HepG2 (cell line): ENCODE measurements around the gene TRIM62. TPM values are rescaled to one million over a fixed set of nuclear protein-coding genes. Genes with fewer than 3 reads are reported as not detected.

ENCODE experiments used
- ATAC-seq: fragments of 200-7000 bp; cut with Tn5 transposase; 3 replicates; pipeline ENCODE4 v1.9.1; 2020; ENCODE audit warnings: mild to moderate bottlenecking, moderate library complexity
- BruUV-seq: library from RNA; stranded (reverse); fragments of 400-500 nt; replicated peaks from 2 replicates; lab custom pipeline; 2021; lab: Mats Ljungman, UMichigan
- CTCF ChIA-PET: fragments of 300-600 bp; formaldehyde crosslinking; extraction: SDS; loops from one replicate; lab custom pipeline; 2021; ENCODE audit warnings: low total read pairs, inconsistent platforms, low intra/inter-chr PET ratio; lab: Yijun Ruan, JAX
- POLR2A ChIA-PET: fragments of 350-600 bp; sonication (Branson Sonifier 250); formaldehyde crosslinking; loops from one replicate; lab custom pipeline; 2020; ENCODE audit warnings: antibody characterized with exemption, inconsistent platforms; lab: Yijun Ruan, JAX
- DNase-seq: peaks from one replicate; pipeline ENCODE4 v3.0.0-alpha.2; 2015; ENCODE audit warnings: low spot score
- FAIRE-seq: peaks from 3 replicates; lab custom pipeline; 2011; peaks lifted over from hg19 to GRCh38; lab: Jason Lieb, UNC
- H2AFZ ChIP-seq: one replicate; pipeline ENCODE4 v1.6.1; 2011; ENCODE audit warnings: low read length, inconsistent platforms
- H3K27ac ChIP-seq: fragments of 300-600 bp; 3 replicates; pipeline ENCODE4 v1.8.0; 2011; ENCODE audit warnings: mixed run types, mild to moderate bottlenecking, mixed read lengths, low read length, inconsistent platforms; ENCODE audit not compliant: insufficient read depth; ENCODE audit errors: extremely low read length
- H3K27me3 ChIP-seq, 2 experiments: fragments of 200-600 bp in 1 of 2; 2 replicates in 1 of 2; 3 replicates in 1 of 2; pipeline versions ENCODE4 v1.6.0 to v1.8.0; 2011; ENCODE audit warnings: low read length in 2 of 2, mild to moderate bottlenecking in 2 of 2, moderate library complexity in 2 of 2, inconsistent platforms in 1 of 2; ENCODE audit not compliant: insufficient read depth in 2 of 2, control insufficient read depth in 1 of 2
- H3K36me3 ChIP-seq, 2 experiments: fragments of 200-600 bp in 1 of 2; replicated peaks in 1 of 2; 2 replicates in 1 of 2; 3 replicates in 1 of 2; pipeline versions ENCODE4 v1.5.1 to v1.8.0; 2011; ENCODE audit warnings: low read length in 2 of 2, inconsistent platforms in 1 of 2; ENCODE audit not compliant: insufficient read depth in 2 of 2, control insufficient read depth in 1 of 2
- H3K4me1 ChIP-seq: 2 replicates; pipeline ENCODE4 v1.5.1; 2012; ENCODE audit warnings: low read length, inconsistent platforms; ENCODE audit not compliant: insufficient read depth
- H3K4me2 ChIP-seq: 2 replicates; pipeline ENCODE4 v1.6.0; 2011; ENCODE audit warnings: low read depth, low read length, inconsistent platforms
- H3K4me3 ChIP-seq, 3 experiments: fragments of 200-600 bp in 1 of 3; sonication (generic), shearing (Covaris generic) in 1 of 3; replicated peaks in 1 of 3; 2 replicates each; pipeline ENCODE4 v1.5.1; 2011 to 2016; ENCODE audit warnings: low read length in 3 of 3, inconsistent platforms in 2 of 3, low read depth in 2 of 3, mild to moderate bottlenecking in 2 of 3, control low read depth in 1 of 3, mixed read lengths in 1 of 3; ENCODE audit not compliant: insufficient read depth in 1 of 3
- H3K79me2 ChIP-seq: one replicate; pipeline ENCODE4 v1.6.1; 2011; ENCODE audit warnings: low read length, inconsistent platforms; ENCODE audit not compliant: insufficient read depth
- H3K9ac ChIP-seq: 2 replicates; pipeline ENCODE4 v1.6.0; 2011; ENCODE audit warnings: mild to moderate bottlenecking, low read depth, low read length, inconsistent platforms; ENCODE audit not compliant: insufficient read depth
- H3K9me3 ChIP-seq: 2 replicates; pipeline ENCODE4 v1.5.1; 2012; ENCODE audit warnings: mild to moderate bottlenecking, low read length
- H4K20me1 ChIP-seq: 2 replicates; pipeline ENCODE4 v1.6.0; 2011; ENCODE audit warnings: inconsistent platforms, mild to moderate bottlenecking, low read length, moderate library complexity; ENCODE audit not compliant: insufficient read depth
- CTCF ChIP-seq: sonication (generic); formaldehyde crosslinking; IDR thresholded peaks from 2 replicates; pipeline ENCODE4 v1.5.0; 2020; ENCODE audit warnings: mild to moderate bottlenecking, missing genetic modification reagents, moderate library complexity
- FOSL2 ChIP-seq: sonication (generic); formaldehyde crosslinking; IDR thresholded peaks from 2 replicates; pipeline ENCODE4 v1.4.0; 2020; ENCODE audit warnings: missing genetic modification reagents
- MAF1 ChIP-seq: sonication (generic); formaldehyde crosslinking; IDR thresholded peaks from 2 replicates; pipeline ENCODE4 v1.5.0; 2020; ENCODE audit warnings: missing genetic modification reagents, borderline replicate concordance
- NFAT5 ChIP-seq: sonication (generic); formaldehyde crosslinking; IDR thresholded peaks from 2 replicates; pipeline ENCODE4 v1.4.0; 2020; ENCODE audit warnings: missing genetic modification reagents
- NR3C1 ChIP-seq: sonication (generic); formaldehyde crosslinking; IDR thresholded peaks from 2 replicates; pipeline ENCODE4 v1.4.0; 2020; ENCODE audit warnings: missing genetic modification reagents
- ONECUT2 ChIP-seq: sonication (generic); formaldehyde crosslinking; IDR thresholded peaks from 2 replicates; pipeline ENCODE4 v1.4.0; 2020; ENCODE audit warnings: missing genetic modification reagents
- RCOR2 ChIP-seq: IDR thresholded peaks from 2 replicates; pipeline ENCODE4 v1.6.1; 2016; ENCODE audit warnings: missing biosample characterization, missing genetic modification reagents
- ZBTB46 ChIP-seq: sonication (generic); formaldehyde crosslinking; IDR thresholded peaks from 2 replicates; pipeline ENCODE4 v1.4.0; 2020; ENCODE audit warnings: mild to moderate bottlenecking, missing genetic modification reagents, borderline replicate concordance
- ZBTB7A ChIP-seq: sonication (generic); formaldehyde crosslinking; IDR thresholded peaks from 2 replicates; pipeline ENCODE4 v1.8.0; 2022; ENCODE audit warnings: mild to moderate bottlenecking, missing genetic modification reagents
- ZNF33A ChIP-seq: sonication (generic); formaldehyde crosslinking; IDR thresholded peaks from 2 replicates; pipeline ENCODE4 v1.5.1; 2020; ENCODE audit warnings: missing genetic modification reagents, mild to moderate bottlenecking, moderate library complexity, borderline replicate concordance
- ZNF430 ChIP-seq: sonication (generic); formaldehyde crosslinking; IDR thresholded peaks from 2 replicates; pipeline ENCODE4 v1.9.0; 2021; ENCODE audit warnings: mild to moderate bottlenecking, missing genetic modification reagents
- ZNF543 ChIP-seq: sonication (generic); formaldehyde crosslinking; IDR thresholded peaks from 2 replicates; pipeline ENCODE4 v1.4.0; 2020; ENCODE audit warnings: mild to moderate bottlenecking, missing genetic modification reagents
- WGBS: methylation state at CpG from one replicate; pipeline ENCODE4 v1.1.6; 2017; ENCODE audit warnings: low lambda C conversion rate; 5-methylcytosine and 5-hydroxymethylcytosine counted together
- in situ Hi-C: cut with HindIII; loops from 2 replicates; pipeline ENCODE4 v1.10.0; 2017; ENCODE audit warnings: low pct_unique_long_range_greater_than_20kb; ENCODE audit not compliant: extremely low pct_ligation_motif_present
- intact Hi-C: fragments of 100-400 bp; cut with micrococcal nuclease; formaldehyde crosslinking; loops from one replicate; pipeline ENCODE4 v1.10.0; 2022; ENCODE audit not compliant: unreplicated experiment
- polyA plus RNA-seq, 8 experiments: library from polyadenylated mRNA; depleted of rRNA in 3 of 8; stranded (reverse) in 7 of 8; unstranded in 1 of 8; fragments of >200 nt; fragmentation: Illumina TruSeq in 4 of 8; extraction: Trizol in 4 of 8; gene quantifications; 2 replicates each; pipeline versions ENCODE4 v1.2.1 to v1.2.3, GENCODE V29; 2011 to 2016; ENCODE audit warnings: low read depth in 4 of 8, missing spikeins in 1 of 8, mixed read lengths in 1 of 8; ENCODE audit not compliant: insufficient read depth in 1 of 8
- total RNA-seq, 5 experiments: library from RNA; depleted of rRNA; stranded (reverse); fragments of >200 nt; fragmentation: Illumina TruSeq; extraction: Trizol; gene quantifications; 2 replicates each; pipeline ENCODE4 v1.2.3, GENCODE V29; 2016; ENCODE audit warnings: low read depth in 1 of 5
- TF ChIP-seq, protein P1 (sequence below): sonication (generic); formaldehyde crosslinking; IDR thresholded peaks from 2 replicates; pipeline ENCODE4 v1.5.0; 2020; ENCODE audit warnings: missing genetic modification reagents
- TF ChIP-seq, protein P2 (sequence below): sonication (generic); formaldehyde crosslinking; IDR thresholded peaks from 2 replicates; pipeline ENCODE4 v1.8.1; 2023; ENCODE audit warnings: mild to moderate bottlenecking, missing genetic modification reagents

Gene TRIM62
- total and polyA plus RNA-seq, 2 of the 13 experiments (the other 11 are each of a cell fraction or from before 2014, with no cell fraction given) = 0.53 to 0.57 TPM

GRCh38 chr1:33121728-33122127, 60.1 kb downstream of the TRIM62 start:
- no peak overlapping the region for H2AFZ ChIP-seq
- FAIRE-seq (no peak), DNase-seq (no peak), ATAC-seq (no peak)
- no peak overlapping the region for H3K4me3 ChIP-seq
- POLR2A ChIA-PET = no interaction called here
- H3K27ac ChIP-seq = no peak overlapping the region
- peaks cover 23% of the 10 kb centered on the region for H3K4me1 ChIP-seq
- no peak overlapping the region for H3K9ac ChIP-seq
- H4K20me1 ChIP-seq = no peaks in the 10 kb centered on the region
- intact Hi-C loops (loop anchor here (10.0 kb wide), 1 partner anchor 133 kb away; the partner anchor contains the start of gene ZNF362), in situ Hi-C loops (no loop called here)
- no peaks in the 10 kb centered on the region for H3K9me3 ChIP-seq
- CTCF ChIA-PET = no interaction called here
- H3K4me2 ChIP-seq = no peak overlapping the region
- WGBS = 30% methylated on average over 3 of the region's 5 CpGs
- H3K36me3 ChIP-seq = no peaks in the 10 kb centered on the region
- peaks cover 6% of the 10 kb centered on the region for H3K79me2 ChIP-seq
- BruUV-seq = no TSS peak
- peaks cover 0 to 3% of the 10 kb centered on the region in 2 experiments; a peak in 2 of 5 replicates for H3K27me3 ChIP-seq
- no peak for TF ChIP-seq ZBTB7A
- no peak for TF ChIP-seq RCOR2 (CRISPR knock-in tag)
- TF ChIP-seq, protein P1, sequence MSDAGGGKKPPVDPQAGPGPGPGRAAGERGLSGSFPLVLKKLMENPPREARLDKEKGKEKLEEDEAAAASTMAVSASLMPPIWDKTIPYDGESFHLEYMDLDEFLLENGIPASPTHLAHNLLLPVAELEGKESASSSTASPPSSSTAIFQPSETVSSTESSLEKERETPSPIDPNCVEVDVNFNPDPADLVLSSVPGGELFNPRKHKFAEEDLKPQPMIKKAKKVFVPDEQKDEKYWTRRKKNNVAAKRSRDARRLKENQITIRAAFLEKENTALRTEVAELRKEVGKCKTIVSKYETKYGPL (CRISPR knock-in tag) = no peak
- no peak for TF ChIP-seq ZNF430 (CRISPR knock-in tag)
- TF ChIP-seq MAF1 (CRISPR knock-in tag) = no peak
- TF ChIP-seq NR3C1 (CRISPR knock-in tag) = no peak
- no peak for TF ChIP-seq ONECUT2 (CRISPR knock-in tag)
- TF ChIP-seq CTCF (CRISPR knock-in tag) = no peak
- TF ChIP-seq, protein P2, sequence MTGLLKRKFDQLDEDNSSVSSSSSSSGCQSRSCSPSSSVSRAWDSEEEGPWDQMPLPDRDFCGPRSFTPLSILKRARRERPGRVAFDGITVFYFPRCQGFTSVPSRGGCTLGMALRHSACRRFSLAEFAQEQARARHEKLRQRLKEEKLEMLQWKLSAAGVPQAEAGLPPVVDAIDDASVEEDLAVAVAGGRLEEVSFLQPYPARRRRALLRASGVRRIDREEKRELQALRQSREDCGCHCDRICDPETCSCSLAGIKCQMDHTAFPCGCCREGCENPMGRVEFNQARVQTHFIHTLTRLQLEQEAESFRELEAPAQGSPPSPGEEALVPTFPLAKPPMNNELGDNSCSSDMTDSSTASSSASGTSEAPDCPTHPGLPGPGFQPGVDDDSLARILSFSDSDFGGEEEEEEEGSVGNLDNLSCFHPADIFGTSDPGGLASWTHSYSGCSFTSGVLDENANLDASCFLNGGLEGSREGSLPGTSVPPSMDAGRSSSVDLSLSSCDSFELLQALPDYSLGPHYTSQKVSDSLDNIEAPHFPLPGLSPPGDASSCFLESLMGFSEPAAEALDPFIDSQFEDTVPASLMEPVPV = no peak
- TF ChIP-seq ZNF543 (CRISPR knock-in tag) = no peak
- TF ChIP-seq NFAT5 (CRISPR knock-in tag) = no peak
- no peak for TF ChIP-seq FOSL2 (CRISPR knock-in tag)
- TF ChIP-seq ZNF33A = no peak
- TF ChIP-seq ZBTB46 = no peak
